H9 (cell line): ENCODE results near the gene PNMA6E. TPM values are rescaled to one million over a fixed set of nuclear protein-coding genes. Genes with fewer than 3 reads are reported as not detected.

ENCODE experiments used
- DNase-seq: peaks from one replicate; pipeline ENCODE4 v3.0.0-alpha.2; 2017
- H2AFZ ChIP-seq: one replicate; pipeline ENCODE4 v1.6.1; 2013; ENCODE audit warnings: mild to moderate bottlenecking, low read length, control low read depth, moderate library complexity
- H2AK5ac ChIP-seq: 2 replicates; pipeline ENCODE4 v1.6.1; 2013; ENCODE audit warnings: low read length, control low read depth, mixed read lengths; ENCODE audit not compliant: insufficient read length
- H2BK120ac ChIP-seq: one replicate; pipeline ENCODE4 v1.6.1; 2013; ENCODE audit warnings: low read depth, mild to moderate bottlenecking, low read length, control low read depth, inconsistent platforms; ENCODE audit not compliant: poor library complexity, severe bottlenecking
- H2BK12ac ChIP-seq: 2 replicates; pipeline ENCODE4 v1.6.1; 2013; ENCODE audit warnings: low read length, control low read depth, mixed read lengths, low read depth; ENCODE audit not compliant: insufficient read length
- H2BK15ac ChIP-seq: 2 replicates; pipeline ENCODE4 v1.6.1; 2013; ENCODE audit warnings: low read depth, low read length, control low read depth
- H2BK20ac ChIP-seq: one replicate; pipeline ENCODE4 v1.6.1; 2013; ENCODE audit warnings: low read depth, mild to moderate bottlenecking, low read length, control low read depth, inconsistent platforms; ENCODE audit not compliant: poor library complexity, severe bottlenecking
- H2BK5ac ChIP-seq: 2 replicates; pipeline ENCODE4 v1.6.1; 2013; ENCODE audit warnings: low read length, control low read depth, mixed read lengths; ENCODE audit not compliant: insufficient read length
- H3K14ac ChIP-seq: 2 replicates; pipeline ENCODE4 v1.6.1; 2013; ENCODE audit warnings: low read length, control low read depth; ENCODE audit not compliant: insufficient read depth
- H3K18ac ChIP-seq: 2 replicates; pipeline ENCODE4 v1.6.1; 2013; ENCODE audit warnings: low read depth, mild to moderate bottlenecking, mixed read lengths, low read length, control low read depth; ENCODE audit not compliant: insufficient read length
- H3K23ac ChIP-seq: 2 replicates; pipeline ENCODE4 v1.6.1; 2013; ENCODE audit warnings: low read length, control low read depth, mixed read lengths, low read depth; ENCODE audit not compliant: insufficient read length
- H3K23me2 ChIP-seq: 2 replicates; pipeline ENCODE4 v1.6.1; 2013; ENCODE audit warnings: low read depth, mild to moderate bottlenecking, mixed read lengths, low read length, control low read depth; ENCODE audit not compliant: insufficient read length, poor library complexity, severe bottlenecking
- H3K27ac ChIP-seq: 2 replicates; pipeline ENCODE4 v1.5.1; 2013; ENCODE audit warnings: low read length, control low read depth, mixed read lengths, low read depth; ENCODE audit not compliant: insufficient read length
- H3K27me3 ChIP-seq: 2 replicates; pipeline ENCODE4 v1.6.1; 2013; ENCODE audit warnings: low read length, control low read depth, inconsistent platforms; ENCODE audit not compliant: insufficient read depth
- H3K4ac ChIP-seq: 2 replicates; pipeline ENCODE4 v1.6.1; 2013; ENCODE audit warnings: low read depth, mild to moderate bottlenecking, control low read depth, inconsistent platforms, low read length, moderate library complexity
- H3K4me1 ChIP-seq: 2 replicates; pipeline ENCODE4 v1.6.1; 2013; ENCODE audit warnings: low read length, control low read depth, inconsistent platforms; ENCODE audit not compliant: insufficient read depth
- H3K4me2 ChIP-seq: 2 replicates; pipeline ENCODE4 v1.6.1; 2013; ENCODE audit warnings: low read length, control low read depth, mixed read lengths; ENCODE audit not compliant: insufficient read length, insufficient read depth
- H3K56ac ChIP-seq: 2 replicates; pipeline ENCODE4 v1.6.1; 2013; ENCODE audit warnings: low read depth, mild to moderate bottlenecking, mixed read lengths, low read length, control low read depth; ENCODE audit not compliant: insufficient read length
- H3K79me1 ChIP-seq: 2 replicates; pipeline ENCODE4 v1.6.1; 2013; ENCODE audit warnings: low read depth, mild to moderate bottlenecking, moderate library complexity, low read length, control low read depth, inconsistent platforms; ENCODE audit not compliant: insufficient read depth, poor library complexity, severe bottlenecking
- H3K79me2 ChIP-seq: 2 replicates; pipeline ENCODE4 v1.6.1; 2013; ENCODE audit warnings: low read length, control low read depth, inconsistent platforms; ENCODE audit not compliant: insufficient read depth
- H3K9ac ChIP-seq: 2 replicates; pipeline ENCODE4 v1.6.1; 2013; ENCODE audit warnings: low read length, control low read depth, mixed read lengths; ENCODE audit not compliant: insufficient read length; ENCODE audit errors: extremely low read depth
- H3K9me3 ChIP-seq: one replicate; pipeline ENCODE4 v1.6.1; 2013; ENCODE audit warnings: low read depth, low read length, inconsistent platforms; ENCODE audit not compliant: control insufficient read depth
- H3T11ph ChIP-seq: one replicate; pipeline ENCODE4 v1.6.1; 2013; ENCODE audit warnings: mild to moderate bottlenecking, low read length, control low read depth, inconsistent platforms
- H4K20me1 ChIP-seq: one replicate; pipeline ENCODE4 v1.6.1; 2013; ENCODE audit not compliant: control insufficient read depth, insufficient read length, insufficient read depth
- H4K5ac ChIP-seq: 2 replicates; pipeline ENCODE4 v1.6.1; 2013; ENCODE audit warnings: low read depth, mild to moderate bottlenecking, mixed read lengths, low read length, control low read depth; ENCODE audit not compliant: insufficient read length
- H4K8ac ChIP-seq: replicated peaks from 2 replicates; pipeline ENCODE4 v1.6.1; 2013; ENCODE audit warnings: low read length, control low read depth, mixed read lengths, low read depth; ENCODE audit not compliant: insufficient read length
- H4K91ac ChIP-seq: 2 replicates; pipeline ENCODE4 v1.6.1; 2013; ENCODE audit warnings: low read depth, mild to moderate bottlenecking, moderate library complexity, mixed read lengths, low read length, control low read depth; ENCODE audit not compliant: insufficient read length
- H3K27ac Mint-ChIP-seq, 3 experiments: 2 replicates in 2 of 3; 3 replicates in 1 of 3; pipeline ENCODE4 v1.8.0; 2020 to 2021; ENCODE audit warnings: mixed read lengths in 3 of 3, mild to moderate bottlenecking in 1 of 3, moderate library complexity in 1 of 3
- H3K27me3 Mint-ChIP-seq: 2 replicates; pipeline ENCODE4 v1.8.0; 2021; ENCODE audit warnings: low read depth, mild to moderate bottlenecking, moderate library complexity, mixed read lengths
- H3K36me3 Mint-ChIP-seq, 3 experiments: 2 replicates in 2 of 3; 3 replicates in 1 of 3; pipeline ENCODE4 v1.8.0; 2020 to 2021; ENCODE audit warnings: low read depth in 3 of 3, mixed read lengths in 3 of 3; ENCODE audit not compliant: insufficient read depth in 1 of 3
- H3K4me1 Mint-ChIP-seq, 2 experiments: 2 replicates each; pipeline ENCODE4 v1.8.0; 2020; ENCODE audit warnings: mixed read lengths in 2 of 2
- H3K4me3 Mint-ChIP-seq, 2 experiments: 2 replicates in 1 of 2; 3 replicates in 1 of 2; pipeline ENCODE4 v1.8.0; 2020 to 2021; ENCODE audit warnings: mild to moderate bottlenecking in 2 of 2, mixed read lengths in 2 of 2, moderate library complexity in 1 of 2
- H3K9me3 Mint-ChIP-seq, 2 experiments: 2 replicates in 1 of 2; 3 replicates in 1 of 2; pipeline ENCODE4 v1.8.0; 2020; ENCODE audit warnings: mild to moderate bottlenecking in 2 of 2, mixed read lengths in 2 of 2, moderate library complexity in 1 of 2
- WGBS: extraction: QIAGEN DNeasy Blood & Tissue Kit; methylation state at CpG from one replicate; pipeline ENCODE4 v1.1.7; 2013; ENCODE audit warnings: missing lambda C conversion rate, low lambda C conversion rate, mixed read lengths; ENCODE audit not compliant: insufficient read length; ENCODE audit errors: extremely low coverage; 5-methylcytosine and 5-hydroxymethylcytosine counted together
- total RNA-seq: library from RNA; stranded (reverse); gene quantifications from 2 replicates; pipeline ENCODE4 v1.2.1, GENCODE V29; 2021
- TF ChIP-seq, protein P1 (sequence below): fragments of 200-600 bp; sonication (generic); conservative IDR thresholded peaks from 3 replicates; pipeline ENCODE4 v1.8.0; 2021; ENCODE audit warnings: antibody characterized with exemption, mild to moderate bottlenecking

Gene PNMA6E
- total RNA-seq, 1 experiment from 2014 or later: not detected

DNA sequence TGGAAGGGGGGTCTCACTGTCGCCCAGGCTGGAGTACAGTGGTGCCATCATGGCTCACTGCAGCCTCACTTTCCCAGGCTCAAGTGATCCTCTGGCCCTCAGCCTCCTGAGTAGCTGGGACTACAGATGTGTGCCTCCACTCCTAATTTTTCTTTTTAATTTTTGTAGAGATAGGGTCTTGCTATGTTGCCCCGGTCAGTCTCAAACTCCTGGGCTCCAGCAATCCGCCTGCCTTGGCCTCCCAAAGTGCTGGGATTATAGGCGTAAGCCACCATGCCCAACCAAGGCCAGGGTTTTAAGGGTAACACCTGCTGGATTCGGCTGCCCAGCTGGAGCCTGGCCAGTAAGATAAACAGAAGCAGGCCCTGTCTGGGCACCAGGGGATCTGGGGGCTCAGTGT, 41.3 kb upstream of the PNMA6E start:
- Histone ChIP-seq H3K18ac (no peak overlapping the region), H3K79me2 (no peaks in the 10 kb centered on the region), H2BK5ac (no peak overlapping the region), H4K8ac (no peak overlapping the region), H3K79me1 (no peaks in the 10 kb centered on the region), H3K27ac (no peak overlapping the region), H2AFZ (no peak overlapping the region), H2BK20ac (no peak overlapping the region), H3K23me2 (no peaks in the 10 kb centered on the region), H3K27me3 (no peaks in the 10 kb centered on the region), H2BK15ac (no peak overlapping the region), H4K20me1 (no peaks in the 10 kb centered on the region), H3K14ac (no peak overlapping the region), H3K4ac (no peak overlapping the region), H2BK12ac (no peak overlapping the region), H2AK5ac (no peak overlapping the region), H3K23ac (no peak overlapping the region), H2BK120ac (no peak overlapping the region), H3T11ph (no peak overlapping the region), H4K91ac (no peak overlapping the region), H3K9me3 (peaks cover 6% of the 10 kb centered on the region), H3K4me1 (no peaks in the 10 kb centered on the region), H3K9ac (no peak overlapping the region), H3K4me2 (no peak overlapping the region), H3K56ac (no peak overlapping the region), H4K5ac (no peak overlapping the region)
- no peaks in the 10 kb centered on the region; a peak in 1 of 7 replicates for H3K36me3 Mint-ChIP-seq
- TF ChIP-seq, protein P1, sequence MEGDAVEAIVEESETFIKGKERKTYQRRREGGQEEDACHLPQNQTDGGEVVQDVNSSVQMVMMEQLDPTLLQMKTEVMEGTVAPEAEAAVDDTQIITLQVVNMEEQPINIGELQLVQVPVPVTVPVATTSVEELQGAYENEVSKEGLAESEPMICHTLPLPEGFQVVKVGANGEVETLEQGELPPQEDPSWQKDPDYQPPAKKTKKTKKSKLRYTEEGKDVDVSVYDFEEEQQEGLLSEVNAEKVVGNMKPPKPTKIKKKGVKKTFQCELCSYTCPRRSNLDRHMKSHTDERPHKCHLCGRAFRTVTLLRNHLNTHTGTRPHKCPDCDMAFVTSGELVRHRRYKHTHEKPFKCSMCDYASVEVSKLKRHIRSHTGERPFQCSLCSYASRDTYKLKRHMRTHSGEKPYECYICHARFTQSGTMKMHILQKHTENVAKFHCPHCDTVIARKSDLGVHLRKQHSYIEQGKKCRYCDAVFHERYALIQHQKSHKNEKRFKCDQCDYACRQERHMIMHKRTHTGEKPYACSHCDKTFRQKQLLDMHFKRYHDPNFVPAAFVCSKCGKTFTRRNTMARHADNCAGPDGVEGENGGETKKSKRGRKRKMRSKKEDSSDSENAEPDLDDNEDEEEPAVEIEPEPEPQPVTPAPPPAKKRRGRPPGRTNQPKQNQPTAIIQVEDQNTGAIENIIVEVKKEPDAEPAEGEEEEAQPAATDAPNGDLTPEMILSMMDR: no peak
- no peak overlapping the region for H3K4me3 Mint-ChIP-seq
- no peak overlapping the region for H3K27ac Mint-ChIP-seq
- peaks cover 46 to 69% of the 10 kb centered on the region in 2 experiments for H3K9me3 Mint-ChIP-seq
- H3K27me3 Mint-ChIP-seq: peaks cover 7% of the 10 kb centered on the region; the same call in 1 of the 2 replicates
- WGBS: no CpG with 5 or more reads among the region's 5 CpGs
- no peak for DNase-seq
- no peaks in the 10 kb centered on the region for H3K4me1 Mint-ChIP-seq
